Measurements from ENCODE around the gene WWC2.
"Not testable (repeated sequence)": the region's sequence is repeated elsewhere in the genome, so short reads cannot be mapped to it uniquely, and the experiment has no call there.

The WWC2 gene

GRCh38 chr4:183100827-183101226 is 1.8 kb downstream of the WWC2 start:
- DNase-seq (ENCODE audit: low spot score), result no peak

DNA sequence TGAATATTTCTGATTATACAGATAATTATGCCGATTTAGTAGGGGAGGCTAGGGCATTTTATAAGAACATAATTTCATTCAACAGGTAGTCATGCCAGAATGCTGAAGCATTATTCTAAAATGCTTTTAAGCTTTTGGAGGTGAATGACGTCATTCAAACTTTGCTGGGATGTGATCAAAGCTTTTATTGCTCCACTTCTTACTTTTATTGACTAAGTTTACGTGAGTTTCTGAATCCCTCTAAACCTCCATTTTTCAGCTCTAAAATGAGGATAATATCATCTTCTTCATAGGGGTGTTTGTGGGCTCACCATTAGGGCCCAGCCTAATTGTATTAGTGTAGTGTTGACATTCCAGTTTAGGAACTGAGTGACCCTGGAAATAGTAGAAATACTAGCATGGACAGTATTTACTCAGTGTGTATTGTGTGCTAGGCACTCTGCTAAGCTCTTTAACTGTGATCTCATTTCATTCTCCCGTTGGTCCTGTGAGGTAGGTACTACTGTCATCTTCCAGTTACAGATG is 3.0 kb downstream of the WWC2 start:
- no peak for DNase-seq (ENCODE audit: low spot score)

GRCh38 chr4:183105092-183105491 is 6.0 kb downstream of the WWC2 start:
- no peak for DNase-seq (ENCODE audit: low spot score)

- no peak for DNase-seq (ENCODE audit: low spot score)
Measured at GRCh38 chr4:183106839-183107238, 7.8 kb downstream of the WWC2 start.

- DNase-seq (ENCODE audit: low spot score), result no peak
Measured at GRCh38 chr4:183107891-183108459, 8.9 kb downstream of the WWC2 start.

DNA sequence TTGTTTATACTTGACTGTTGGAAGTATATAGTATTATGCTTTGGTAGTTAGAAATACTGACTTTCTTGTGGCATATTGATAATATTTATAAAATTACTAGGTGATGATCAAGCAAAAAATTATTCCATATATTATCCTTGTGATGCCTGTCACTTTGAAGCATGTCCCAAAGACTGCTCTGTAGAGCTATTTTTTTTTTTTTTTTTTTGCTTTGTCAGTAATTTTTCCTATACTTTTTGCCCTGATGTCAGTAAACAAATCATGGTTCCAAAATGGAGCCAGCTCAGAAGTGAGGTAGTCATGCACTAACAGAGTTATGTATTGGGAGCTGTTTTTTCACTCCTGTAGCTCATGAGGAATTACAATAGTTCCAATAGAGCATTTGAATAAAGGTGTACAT is 11.2 kb downstream of the WWC2 start:
- no peak for DNase-seq (ENCODE audit: low spot score)

GRCh38 chr4:183111452-183111885 is 12.4 kb downstream of the WWC2 start:
- no peak for DNase-seq (ENCODE audit: low spot score)

DNA sequence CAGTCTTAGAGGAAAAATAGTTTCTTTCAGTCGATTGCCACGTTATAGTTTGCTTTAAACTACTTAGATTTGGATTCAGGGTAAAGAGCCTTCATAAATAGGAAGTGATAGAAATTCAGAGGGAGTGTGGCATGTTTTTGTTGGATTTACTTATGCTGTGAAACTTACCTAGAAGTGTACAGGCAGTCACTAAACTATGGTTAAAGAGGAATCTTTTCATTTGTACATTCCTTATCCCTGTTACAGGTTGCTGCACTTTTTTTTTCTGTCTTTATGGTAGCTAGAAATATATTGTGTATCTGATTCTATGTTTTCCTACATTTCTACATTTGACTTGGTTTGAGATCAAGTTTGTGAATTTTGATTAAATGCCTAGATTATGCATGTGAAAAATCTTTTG is 19.1 kb downstream of the WWC2 start:
- no peak for DNase-seq (ENCODE audit: low spot score)

DNA sequence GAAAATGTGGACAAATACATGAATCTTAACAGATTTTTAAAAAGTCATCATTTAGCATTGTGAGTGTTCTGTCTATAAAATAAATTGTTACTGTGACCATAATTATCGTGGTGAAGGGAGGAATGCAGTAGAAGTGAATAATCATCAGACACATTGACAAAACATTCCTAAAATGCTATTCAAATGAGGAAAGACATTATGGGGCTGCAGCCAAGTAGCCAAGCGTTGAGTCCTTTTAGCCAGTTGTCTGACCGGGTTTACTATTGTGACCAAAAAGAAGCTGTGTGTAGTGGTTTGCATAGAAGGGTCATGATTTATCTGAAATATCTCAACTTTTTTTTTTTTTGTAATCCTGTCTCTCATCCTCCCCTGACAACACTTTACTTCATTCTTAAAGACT is 19.5 kb downstream of the WWC2 start:
- peak; percentile 87 for DNase-seq (ENCODE audit: low spot score)

- not testable (repeated sequence) for DNase-seq (ENCODE audit: low spot score)
Measured at GRCh38 chr4:183121660-183122059, 22.6 kb downstream of the WWC2 start.

- no peak for DNase-seq (ENCODE audit: low spot score)
Measured at GRCh38 chr4:183124228-183124627, 25.2 kb downstream of the WWC2 start.

DNA sequence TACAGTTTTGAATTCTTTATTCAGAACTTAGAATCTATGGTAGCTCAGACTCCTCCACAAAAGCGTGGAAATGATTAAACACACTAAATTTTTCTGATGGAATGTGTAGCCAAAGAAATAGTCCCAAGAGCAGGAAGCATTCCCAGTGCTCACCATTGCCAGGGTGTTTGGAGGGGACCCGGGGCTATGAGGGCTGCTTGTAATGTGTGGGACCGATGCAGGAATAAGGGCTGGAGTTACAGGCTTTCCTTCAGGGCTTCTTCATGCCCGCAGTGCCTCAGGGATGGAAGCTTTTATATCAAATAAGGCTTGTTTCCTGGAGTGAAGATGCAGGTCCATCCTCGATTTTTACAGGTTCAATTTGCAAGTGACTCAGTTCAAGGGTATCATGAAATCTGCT is 25.8 kb downstream of the WWC2 start:
- DNase-seq (ENCODE audit: low spot score), result no peak

DNA sequence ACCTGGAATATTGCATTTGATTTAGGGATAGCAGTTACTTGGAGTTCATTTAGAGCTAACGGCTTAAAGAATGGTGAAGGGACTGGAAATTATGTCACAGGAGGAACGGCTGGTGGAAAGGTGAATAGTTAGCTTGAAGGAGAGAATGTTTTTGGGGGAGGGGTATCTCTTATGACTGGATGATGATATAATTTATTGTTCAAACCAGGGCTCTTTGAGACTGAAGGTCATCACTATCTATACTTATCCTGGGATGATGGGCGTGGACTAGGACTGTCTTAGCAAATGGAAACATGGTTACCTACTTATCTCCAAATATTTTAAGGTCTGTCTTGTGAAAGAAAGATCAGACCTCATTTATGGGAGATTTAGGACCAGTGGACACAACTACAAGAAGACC is 30.1 kb downstream of the WWC2 start:
- no peak for DNase-seq (ENCODE audit: low spot score)

DNA sequence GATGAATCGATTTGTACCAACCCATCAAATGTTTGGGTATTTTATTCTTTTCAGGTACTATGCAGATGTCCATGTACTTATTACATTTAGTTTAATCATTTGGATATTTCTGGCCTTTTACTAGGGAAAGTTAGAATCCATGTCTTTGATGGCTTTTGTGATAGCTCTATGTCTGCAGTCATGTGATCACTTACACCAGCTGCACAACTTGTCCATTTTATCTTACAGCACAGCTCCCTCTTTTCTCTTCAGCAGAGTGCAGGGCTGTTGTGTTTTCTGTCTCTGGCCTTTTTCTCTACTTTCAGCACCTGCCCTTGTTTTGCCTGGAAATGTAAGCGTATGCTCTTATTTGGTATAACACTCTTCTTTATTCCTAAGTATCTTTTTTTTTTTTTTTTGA is 30.6 kb downstream of the WWC2 start:
- DNase-seq (ENCODE audit: low spot score), result no peak

DNA sequence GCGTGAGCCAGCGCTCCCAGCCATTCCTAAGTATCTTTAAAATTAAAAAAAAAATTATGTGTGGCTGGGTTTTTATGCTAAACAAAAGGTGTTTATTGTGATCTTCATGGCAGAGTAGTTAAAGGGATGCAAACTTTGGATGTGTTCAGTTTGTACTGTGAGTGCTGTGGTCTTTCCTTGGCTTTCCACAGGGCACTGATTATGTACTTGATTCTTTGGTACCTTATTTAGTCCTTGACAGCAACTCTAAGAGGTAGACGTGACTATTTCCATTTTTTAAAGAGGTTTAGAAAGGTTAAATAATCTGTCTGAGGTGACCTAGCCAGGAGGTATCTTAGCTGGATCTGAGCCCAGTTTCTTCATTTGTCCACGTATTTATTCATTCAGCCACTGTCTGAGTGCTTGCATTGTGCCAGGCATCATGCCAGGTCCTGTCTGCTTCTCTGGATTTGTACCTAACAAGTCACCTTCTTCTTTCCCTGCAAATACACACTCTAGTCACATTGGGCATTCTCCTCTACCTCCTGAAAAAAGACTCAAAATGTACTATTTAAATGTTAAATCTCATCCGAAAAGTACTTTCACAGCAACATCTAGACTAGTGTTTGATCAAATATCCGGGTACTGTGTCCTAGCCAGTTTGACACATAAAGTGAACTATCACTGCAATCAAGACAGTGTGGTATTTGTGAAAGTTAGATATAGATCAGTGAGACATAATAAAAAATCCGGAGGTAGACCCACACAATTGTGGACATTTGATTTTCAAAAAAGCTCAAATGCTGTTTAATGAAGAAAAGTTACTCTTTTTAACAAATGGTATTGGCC is 31.5 kb downstream of the WWC2 start:
- DNase-seq (ENCODE audit: low spot score), result no peak

- DNase-seq (ENCODE audit: low spot score), result no peak
Measured at GRCh38 chr4:183132081-183132480, 33.0 kb downstream of the WWC2 start.

DNA sequence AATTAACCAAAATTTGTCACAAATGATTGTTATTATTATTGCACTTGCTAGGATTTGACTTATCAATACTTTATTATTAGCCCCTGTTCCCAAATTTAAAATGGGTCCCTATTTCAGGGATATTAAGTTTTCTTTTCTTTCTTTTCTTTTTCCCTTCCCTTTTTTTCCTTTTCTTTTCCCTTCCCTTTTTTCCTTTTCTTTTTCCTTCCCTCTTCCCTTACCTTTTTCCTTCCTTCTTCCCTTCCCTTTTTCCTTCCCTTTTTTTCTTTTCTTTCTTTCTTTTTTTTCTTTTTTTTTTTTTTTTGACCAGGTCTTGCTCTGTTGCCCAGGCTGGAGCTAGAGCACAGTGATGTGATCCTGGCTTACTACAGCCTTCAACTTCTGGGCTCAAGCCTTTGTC is 33.8 kb downstream of the WWC2 start:
- DNase-seq (ENCODE audit: low spot score), result no peak

DNA sequence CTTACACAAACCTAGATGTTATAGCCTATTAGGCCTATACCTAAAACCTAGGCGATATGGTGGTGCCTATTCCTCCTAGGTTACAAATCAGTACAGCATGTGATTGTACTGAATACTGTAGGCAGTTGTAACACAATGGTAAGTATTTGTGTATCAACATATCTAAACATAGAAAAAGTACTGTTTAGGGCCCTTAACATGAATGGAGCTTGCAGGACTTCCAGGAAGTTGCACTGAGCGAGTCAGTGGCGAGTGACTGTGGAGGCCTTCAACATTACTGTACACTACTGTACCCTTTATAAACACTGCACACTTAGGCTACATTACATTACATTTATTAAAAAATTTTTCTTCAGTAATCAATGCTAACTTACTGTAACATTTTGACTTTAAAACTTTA is 37.8 kb downstream of the WWC2 start:
- DNase-seq (ENCODE audit: low spot score), result no peak

DNA sequence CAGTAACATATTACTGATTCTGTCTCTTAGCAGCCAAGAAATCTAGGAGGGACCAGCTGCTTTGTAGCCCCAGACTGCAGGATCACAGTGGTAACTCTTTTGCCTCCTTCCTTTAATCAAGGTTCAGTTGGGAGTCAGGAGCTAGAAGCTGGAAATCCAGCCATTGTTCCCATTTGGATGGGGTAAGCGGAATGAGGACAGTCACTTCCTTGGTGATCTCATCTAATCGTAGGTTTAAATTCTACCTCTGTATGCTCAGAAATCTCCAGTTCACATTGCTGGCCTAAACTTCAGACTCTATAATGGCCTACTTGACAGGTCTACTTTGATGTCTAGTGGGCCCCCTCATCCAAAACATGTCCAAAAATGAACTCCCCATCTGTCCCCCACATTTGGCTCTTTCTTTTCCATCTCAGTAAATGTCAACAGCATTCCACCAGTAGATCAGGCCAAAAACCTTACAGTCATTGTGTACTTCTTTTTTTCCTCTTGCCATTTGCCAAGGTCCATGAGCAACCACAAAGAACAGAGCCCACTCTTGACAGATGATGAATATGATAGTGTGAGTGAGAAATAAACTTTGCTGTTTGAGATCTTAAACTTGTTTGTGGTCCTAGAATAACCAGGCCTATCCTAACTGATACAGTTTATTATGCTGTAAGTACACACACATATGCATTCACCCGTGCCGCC is 40.1 kb downstream of the WWC2 start:
- no peak for DNase-seq (ENCODE audit: low spot score)

- no peak for DNase-seq (ENCODE audit: low spot score)
Measured at GRCh38 chr4:183139972-183140570, 41.0 kb downstream of the WWC2 start.

- DNase-seq (ENCODE audit: low spot score), result peak; percentile 60
Measured at GRCh38 chr4:183140911-183141320, 41.9 kb downstream of the WWC2 start.

DNA sequence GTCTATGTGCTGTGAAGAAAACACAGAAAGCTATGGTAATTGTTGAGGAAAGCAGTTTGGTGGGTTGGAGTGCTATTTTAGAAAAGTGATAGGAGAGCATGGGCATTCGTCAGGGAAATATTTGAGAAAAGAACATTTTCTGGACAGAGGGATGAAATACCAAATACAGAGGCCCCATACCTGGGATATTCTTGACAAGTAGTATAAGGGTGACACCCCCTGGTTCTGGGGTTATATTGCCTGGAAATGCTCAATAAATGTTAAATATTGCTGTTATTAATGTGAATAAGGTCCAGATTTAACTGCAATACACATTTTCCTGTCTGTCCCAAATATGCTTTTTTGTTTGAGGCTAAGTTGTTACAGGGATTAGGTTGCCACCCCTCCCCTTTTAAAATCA is 42.9 kb downstream of the WWC2 start:
- DNase-seq (ENCODE audit: low spot score), result no peak

Measured in AG20443 (cell line).